GM21529 (cell line): ENCODE data around the gene DPCD.

ENCODE experiments used
- ATAC-seq: cut with Tn5 transposase; IDR thresholded peaks from one replicate; pipeline ENCODE4 v1.9.1; 2021; ENCODE audit not compliant: unreplicated experiment

Gene DPCD

GRCh38 chr10:101653536-101653935 lies 65.4 kb downstream of the DPCD start:
- no peak for ATAC-seq

DNA sequence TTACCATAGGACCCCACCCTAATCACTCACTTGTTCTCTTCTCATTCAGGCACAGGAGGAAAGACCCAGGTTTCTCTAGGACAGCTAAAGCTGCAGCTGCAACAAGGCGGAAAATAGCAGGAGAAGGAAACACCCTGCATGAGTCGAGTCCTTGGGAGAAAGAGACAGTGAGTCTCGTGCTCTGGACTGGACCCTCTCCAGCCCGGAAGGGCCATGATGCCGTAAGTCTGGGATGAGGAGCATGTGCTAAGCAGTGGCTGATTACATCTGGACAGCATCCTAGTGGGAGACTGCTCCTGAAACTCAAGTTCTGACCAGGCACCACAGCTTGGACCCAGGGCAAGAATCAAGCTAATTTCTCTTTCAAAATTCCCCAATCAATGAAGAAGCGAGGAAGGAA lies 67.4 kb downstream of the DPCD start:
- no peak for ATAC-seq

- ATAC-seq: no peak
These were observed 68.8 kb downstream of the DPCD start for GRCh38 chr10:101656890-101657289.

DNA sequence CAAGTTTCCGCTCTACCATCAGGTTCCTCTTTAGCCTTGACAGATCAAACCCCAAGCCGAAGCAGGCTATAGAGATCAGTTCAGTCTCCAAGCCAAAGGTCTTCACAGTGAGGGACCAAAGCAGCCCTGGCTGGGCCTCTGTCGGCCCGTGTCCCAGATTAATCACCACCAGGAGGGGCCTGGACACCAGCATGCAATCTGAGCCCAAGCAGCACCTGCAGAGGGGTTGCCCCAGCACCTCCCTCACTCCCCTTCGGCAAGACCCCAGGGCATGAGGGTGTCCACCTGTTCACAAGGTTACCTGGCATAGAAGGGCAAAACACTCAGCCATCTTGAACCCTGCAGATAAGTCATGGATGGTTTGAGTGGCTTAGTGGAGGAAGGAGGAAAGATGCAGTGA lies 70.9 kb downstream of the DPCD start:
- no peak for ATAC-seq
